Measurements from ENCODE around the gene ELMO2. TPM values are rescaled to one million over a fixed set of nuclear protein-coding genes. Genes with fewer than 3 reads are reported as not detected.
"Not testable (repeated sequence)": the region's sequence is repeated elsewhere in the genome, so short reads cannot be mapped to it uniquely, and the experiment has no call there.

Gene ELMO2
- total RNA-seq, 2 donors from 2014 or later = 25.3 to 30.2 TPM

DNA sequence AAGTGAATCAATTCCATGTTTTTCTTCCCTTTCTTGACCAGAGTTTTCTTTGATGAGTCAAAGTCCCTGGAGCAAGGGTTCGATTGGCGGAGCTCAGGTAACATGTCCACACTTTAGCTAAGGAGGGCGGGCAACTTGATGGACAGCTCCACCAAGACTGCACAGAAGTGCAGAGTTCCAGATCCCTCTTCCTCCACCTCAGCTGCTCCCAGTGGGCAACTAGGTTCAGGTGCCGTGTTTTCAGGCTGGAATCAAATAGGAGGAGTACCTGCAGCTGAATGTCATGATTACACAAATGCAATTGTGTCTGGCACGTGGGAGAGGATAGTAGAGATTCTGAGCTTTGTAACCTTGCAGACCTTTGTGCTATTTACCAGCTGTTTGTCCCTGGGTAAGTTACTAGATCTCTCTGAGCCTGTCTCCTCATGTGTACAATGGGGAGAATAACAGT, 1.9 kb upstream of the ELMO2 start:
- ATAC-seq (no peak), DNase-seq (no peak)
- intact Hi-C loops (cut with DNase I, micrococcal nuclease) = no loop called here

DNA sequence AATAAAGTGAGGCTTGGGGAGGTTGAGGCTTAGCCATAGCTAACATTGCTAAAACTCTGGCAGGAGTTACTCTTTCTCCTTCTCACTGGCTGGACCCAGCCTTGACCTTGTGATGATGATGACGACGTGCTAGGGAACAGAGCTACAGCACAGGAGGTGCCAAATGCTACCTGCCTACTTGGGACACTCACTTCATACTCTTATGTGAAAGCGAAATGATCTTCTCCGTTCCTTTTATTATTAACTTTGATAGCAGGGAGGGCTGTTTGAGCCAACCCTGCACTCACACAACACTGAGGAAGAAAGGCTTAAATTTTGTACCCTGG, 1.2 kb upstream of the ELMO2 start:
- intact Hi-C loops (cut with DNase I, micrococcal nuclease) = no loop called here
- no peak for DNase-seq
- ATAC-seq = no peak

GRCh38 chr20:46406986-46407670, 713 bp upstream of the ELMO2 start:
- intact Hi-C loops (cut with DNase I, micrococcal nuclease) = no loop called here
- ATAC-seq = peak; percentile 50
- DNase-seq = peak; percentile 83 to 88

GRCh38 chr20:46402331-46402811, 4.0 kb downstream of the ELMO2 start:
- ATAC-seq (no peak), DNase-seq (no peak)
- intact Hi-C loops (cut with DNase I, micrococcal nuclease) = no loop called here

- DNase-seq (no peak), ATAC-seq (no peak)
- intact Hi-C loops (cut with DNase I, micrococcal nuclease) = no loop called here
These were observed 4.9 kb downstream of the ELMO2 start for GRCh38 chr20:46401478-46401860.

- intact Hi-C loops (cut with DNase I, micrococcal nuclease) = no loop called here
- no peak for ATAC-seq
These were observed 5.5 kb downstream of the ELMO2 start for GRCh38 chr20:46400828-46401477.

GRCh38 chr20:46400253-46400652, 6.2 kb downstream of the ELMO2 start:
- peak; percentile 45 for ATAC-seq
- no peak for DNase-seq
- intact Hi-C loops (cut with DNase I, micrococcal nuclease) = no loop called here

More at GRCh38 chr20:46400828-46401477, 5.5 kb downstream of the ELMO2 start:
- DNase-seq = no peak

DNA sequence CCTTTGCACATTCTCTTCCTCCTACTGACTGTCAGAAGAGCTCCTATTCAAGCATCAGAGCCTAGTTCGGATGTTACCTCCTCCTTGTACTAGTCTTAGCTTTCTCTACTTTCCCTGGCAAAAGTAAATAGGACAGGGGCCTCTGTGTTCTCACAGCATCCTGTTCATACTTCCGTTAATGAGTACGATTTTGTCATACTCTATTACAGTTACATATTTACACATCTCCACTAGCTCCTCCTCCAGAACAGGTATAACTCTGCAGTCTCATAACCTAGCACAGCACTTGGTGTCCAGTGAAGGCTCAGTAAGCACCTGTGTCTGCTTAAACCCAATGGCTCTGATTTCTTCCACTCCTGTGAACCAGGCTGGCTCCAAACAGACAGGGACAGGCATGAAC, 7.0 kb downstream of the ELMO2 start:
- no peak for DNase-seq
- ATAC-seq = peak; percentile 91
- intact Hi-C loops (cut with DNase I, micrococcal nuclease) = no loop called here

GRCh38 chr20:46398963-46399362, 7.5 kb downstream of the ELMO2 start:
- no peak for DNase-seq
- ATAC-seq = no peak
- intact Hi-C loops (cut with DNase I, micrococcal nuclease) = no loop called here

GRCh38 chr20:46396052-46396740, 10.2 kb downstream of the ELMO2 start:
- ATAC-seq = no peak

DNA sequence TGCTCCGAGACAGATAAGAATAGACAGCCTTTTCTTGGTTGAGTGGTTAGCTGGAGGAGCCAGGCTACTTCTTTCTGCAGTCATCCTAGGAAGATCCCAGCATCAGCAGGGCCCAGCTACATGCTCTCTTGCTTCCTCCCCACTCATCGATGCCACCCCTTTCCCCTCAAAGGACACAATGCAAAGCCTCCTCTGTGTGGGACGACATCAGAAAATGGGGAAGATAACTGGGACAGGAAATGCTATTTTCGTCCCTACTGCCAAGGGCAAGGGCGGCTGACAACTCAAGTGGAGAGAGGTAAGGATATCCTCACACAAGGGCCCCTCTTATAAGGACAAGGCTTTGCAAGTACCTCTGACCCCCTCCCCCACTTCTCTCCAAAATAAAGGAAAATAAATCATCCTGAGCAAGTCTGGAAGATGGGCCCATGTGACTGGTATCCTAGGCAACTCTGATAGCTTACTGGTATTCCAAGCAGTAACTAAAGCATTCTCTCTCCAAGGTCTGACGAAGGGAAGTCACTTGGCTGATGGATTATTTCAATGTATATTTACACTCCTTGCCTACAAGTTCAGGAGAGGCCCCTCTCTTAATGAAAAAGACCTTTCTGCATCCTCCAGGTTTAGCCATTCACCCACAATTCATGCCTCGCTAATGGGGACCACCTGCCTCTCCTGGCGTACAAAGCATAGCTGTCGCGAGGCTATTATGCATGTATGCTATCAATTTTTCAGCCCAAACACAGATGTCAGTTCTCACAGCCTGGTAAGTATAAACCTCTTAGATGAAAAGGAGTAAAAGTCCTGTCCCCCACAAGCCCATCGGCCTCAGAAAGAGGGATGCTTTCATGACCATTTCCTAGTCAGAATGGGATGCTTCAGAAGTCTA, 11.3 kb downstream of the ELMO2 start:
- ATAC-seq = no peak
- intact Hi-C loops (cut with DNase I, micrococcal nuclease) = no loop called here
- no peak for DNase-seq

More at GRCh38 chr20:46396052-46396740, 10.2 kb downstream of the ELMO2 start:
- no peak for DNase-seq
- intact Hi-C loops (cut with DNase I, micrococcal nuclease) = no loop called here

DNA sequence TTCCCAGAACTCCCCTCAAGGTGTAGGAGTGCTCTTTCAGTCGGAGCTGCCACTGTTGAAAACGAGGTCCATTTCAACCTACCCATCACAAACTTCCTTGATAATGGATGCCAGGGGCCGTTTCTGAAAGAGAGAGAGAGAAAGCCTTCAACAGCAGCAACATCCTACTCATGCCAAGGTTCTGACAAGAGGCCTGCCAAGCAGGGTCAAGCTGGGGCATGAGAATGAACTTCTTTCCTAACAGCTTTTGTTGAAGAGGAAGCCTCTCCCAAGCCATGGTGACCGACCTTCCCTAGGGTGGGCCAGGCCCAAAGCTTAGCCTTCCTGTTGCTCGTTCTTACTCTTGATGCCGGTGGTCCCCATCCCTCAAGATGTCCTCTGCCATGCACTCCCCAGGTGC, 12.4 kb downstream of the ELMO2 start:
- DNase-seq = no peak
- no peak for ATAC-seq
- intact Hi-C loops (cut with DNase I, micrococcal nuclease) = no loop called here

- ATAC-seq (no peak), DNase-seq (no peak)
- intact Hi-C loops (cut with DNase I, micrococcal nuclease) = no loop called here
These were observed 17.5 kb downstream of the ELMO2 start for GRCh38 chr20:46388937-46389336.

GRCh38 chr20:46388201-46388836, 18.1 kb downstream of the ELMO2 start:
- no peak for ATAC-seq
- DNase-seq = no peak
- intact Hi-C loops (cut with DNase I, micrococcal nuclease) = no loop called here

DNA sequence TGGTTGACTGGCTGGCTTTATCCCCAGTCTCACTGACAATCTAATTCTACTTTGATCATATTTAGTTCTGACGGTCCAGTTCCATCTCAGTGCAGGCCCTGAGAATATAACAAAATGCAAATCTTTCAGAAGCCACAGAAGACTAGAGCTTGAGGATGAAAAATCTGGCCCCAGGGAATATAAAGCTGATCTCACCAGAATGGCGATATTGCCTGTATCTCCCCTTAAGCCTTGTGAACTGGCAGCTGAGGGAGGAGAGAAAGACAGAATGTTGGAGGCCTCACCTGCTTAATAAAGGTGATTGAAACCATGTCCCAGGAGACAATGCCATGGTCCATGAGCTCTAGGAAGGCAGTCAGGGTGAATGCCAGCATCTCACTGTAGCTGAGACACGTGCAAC, 19.4 kb downstream of the ELMO2 start:
- ATAC-seq; intact Hi-C loops (cut with DNase I, micrococcal nuclease); DNase-seq: not testable (repeated sequence)

DNA sequence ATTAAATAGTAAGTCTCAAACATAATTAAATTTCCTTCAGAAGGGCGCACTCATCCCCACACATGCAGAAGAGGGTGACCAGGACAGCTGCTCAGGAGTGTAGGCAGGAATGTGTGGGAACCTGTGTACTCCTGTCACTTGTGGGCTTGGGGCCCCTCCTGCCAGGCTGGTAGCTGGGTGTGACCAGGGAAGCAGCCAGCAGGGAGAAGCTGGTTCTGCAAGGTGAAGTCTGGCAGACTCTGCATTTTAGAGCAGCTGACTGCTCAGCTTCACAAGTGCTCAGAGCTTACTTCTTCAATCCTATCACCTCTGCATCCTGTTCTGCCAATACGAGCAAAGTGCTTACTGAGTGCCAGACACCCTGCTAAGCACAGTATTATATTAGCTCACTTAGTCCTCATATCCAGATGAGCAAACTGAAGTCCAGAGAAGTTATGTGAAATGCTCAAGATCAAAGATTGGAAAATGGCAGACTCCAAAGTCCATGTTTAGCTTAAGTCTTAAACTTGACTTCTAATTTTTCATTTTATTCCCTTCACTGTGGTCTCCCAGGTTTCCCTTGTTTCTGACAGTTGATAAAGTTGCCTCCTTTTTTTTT, 27.9 kb downstream of the ELMO2 start:
- peak; percentile 55 for ATAC-seq
- intact Hi-C loops (cut with DNase I, micrococcal nuclease) = no loop called here
- DNase-seq = no peak

- ATAC-seq (no peak), DNase-seq (no peak)
- intact Hi-C loops (cut with DNase I, micrococcal nuclease) = no loop called here
These were observed 28.9 kb downstream of the ELMO2 start for GRCh38 chr20:46377518-46377917.

DNA sequence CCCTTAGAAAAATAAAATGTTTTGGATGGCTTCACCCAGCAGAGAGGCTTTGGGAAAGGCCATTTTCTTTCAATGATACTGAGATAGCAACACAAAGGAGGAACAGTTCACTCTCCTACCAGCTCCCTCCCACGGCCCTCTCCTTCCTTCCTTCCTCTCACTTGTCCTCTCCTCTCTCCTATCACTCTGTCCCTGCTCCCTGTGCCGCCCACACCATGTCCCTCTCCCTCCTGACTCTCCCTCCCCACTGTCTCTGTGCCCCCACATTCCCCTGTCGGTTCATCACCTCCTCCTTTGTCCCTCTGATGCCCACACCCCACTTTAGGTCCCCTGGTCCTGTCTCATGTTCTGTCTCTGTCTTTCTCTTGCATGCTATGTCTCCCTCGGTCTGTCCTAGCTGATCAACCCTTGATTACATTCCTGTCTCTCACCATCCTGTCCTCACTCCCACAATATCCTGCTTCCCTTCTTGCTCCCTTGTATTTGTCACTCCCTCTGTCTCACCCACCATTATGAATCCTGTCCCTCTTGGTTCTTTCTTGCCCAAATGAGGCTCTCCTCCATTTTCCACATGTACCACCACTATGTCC, 30.1 kb downstream of the ELMO2 start:
- DNase-seq (no peak), ATAC-seq (no peak)
- intact Hi-C loops (cut with DNase I, micrococcal nuclease) = no loop called here

Data from left colon (tissue), 2 donors.